GM13976 (cell line): Measurements from ENCODE around the gene IL10.

ENCODE experiments used
- DNase-seq: peaks from one replicate; pipeline ENCODE4 v3.0.0; 2012; ENCODE audit warnings: low spot score
- in situ Hi-C: fragments of 300-500 bp; cut with MboI; formaldehyde crosslinking; loops from one replicate; pipeline ENCODE4 v1.12.0; 2022; ENCODE audit warnings: low sequenced_read_pairs, mixed read lengths, inconsistent platforms; ENCODE audit not compliant: unreplicated experiment
- TF ChIP-seq, protein P1 (sequence below): IDR thresholded peaks from 2 replicates; pipeline ENCODE4 v1.5.1; 2012; ENCODE audit warnings: borderline replicate concordance, mild to moderate bottlenecking; ENCODE audit not compliant: insufficient read depth; ENCODE audit errors: extremely low read depth, missing control alignments, control extremely low read depth

The IL10 gene

GRCh38 chr1:206794294-206794908, 22.1 kb upstream of the IL10 start:
- no peak for DNase-seq
- in situ Hi-C loops, result no loop called here
- TF ChIP-seq, protein P1, sequence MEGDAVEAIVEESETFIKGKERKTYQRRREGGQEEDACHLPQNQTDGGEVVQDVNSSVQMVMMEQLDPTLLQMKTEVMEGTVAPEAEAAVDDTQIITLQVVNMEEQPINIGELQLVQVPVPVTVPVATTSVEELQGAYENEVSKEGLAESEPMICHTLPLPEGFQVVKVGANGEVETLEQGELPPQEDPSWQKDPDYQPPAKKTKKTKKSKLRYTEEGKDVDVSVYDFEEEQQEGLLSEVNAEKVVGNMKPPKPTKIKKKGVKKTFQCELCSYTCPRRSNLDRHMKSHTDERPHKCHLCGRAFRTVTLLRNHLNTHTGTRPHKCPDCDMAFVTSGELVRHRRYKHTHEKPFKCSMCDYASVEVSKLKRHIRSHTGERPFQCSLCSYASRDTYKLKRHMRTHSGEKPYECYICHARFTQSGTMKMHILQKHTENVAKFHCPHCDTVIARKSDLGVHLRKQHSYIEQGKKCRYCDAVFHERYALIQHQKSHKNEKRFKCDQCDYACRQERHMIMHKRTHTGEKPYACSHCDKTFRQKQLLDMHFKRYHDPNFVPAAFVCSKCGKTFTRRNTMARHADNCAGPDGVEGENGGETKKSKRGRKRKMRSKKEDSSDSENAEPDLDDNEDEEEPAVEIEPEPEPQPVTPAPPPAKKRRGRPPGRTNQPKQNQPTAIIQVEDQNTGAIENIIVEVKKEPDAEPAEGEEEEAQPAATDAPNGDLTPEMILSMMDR, result no peak

- TF ChIP-seq, protein P1, result no peak
- no peak for DNase-seq
- in situ Hi-C loops, result no loop called here
Observed at GRCh38 chr1:206793620-206794019, 21.3 kb upstream of the IL10 start.

DNA sequence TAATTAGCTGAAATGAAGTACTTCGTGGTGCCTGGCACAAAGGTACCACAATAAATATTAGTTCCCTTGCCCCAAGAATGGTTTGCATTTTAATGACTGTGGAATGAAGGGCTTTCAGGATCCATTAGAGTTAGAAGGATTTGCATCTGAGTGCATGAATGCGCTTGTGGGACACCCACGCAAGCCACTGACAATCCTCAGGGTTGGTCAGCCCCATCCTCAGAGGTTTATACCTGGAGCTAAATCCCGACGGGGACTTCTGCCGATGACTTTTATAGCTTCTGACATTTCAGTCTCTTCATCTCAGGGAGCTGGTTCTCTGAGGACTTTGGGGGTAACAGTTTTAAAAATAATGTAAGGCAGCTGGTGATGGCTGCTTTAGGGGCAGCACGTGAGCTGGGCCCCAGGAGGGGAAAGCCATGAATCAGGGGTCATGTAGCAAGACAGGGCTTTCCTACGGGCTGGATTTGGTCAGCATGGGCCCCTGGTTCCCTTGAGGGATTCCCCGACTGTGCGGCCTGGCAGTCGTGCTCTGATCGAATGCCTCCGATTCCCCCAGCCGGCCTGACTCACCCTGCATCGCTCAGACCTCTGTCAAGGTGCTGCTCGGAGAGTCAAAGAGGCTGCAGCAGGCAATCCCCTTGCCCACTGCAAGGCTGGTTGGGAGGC, 20.8 kb upstream of the IL10 start:
- TF ChIP-seq, protein P1, result no peak
- peak; percentile 49 for DNase-seq
- in situ Hi-C loops, result no loop called here

- DNase-seq, result peak; percentile 44
- in situ Hi-C loops, result no loop called here
- TF ChIP-seq, protein P1, result no peak
Observed at GRCh38 chr1:206790502-206791250, 18.4 kb upstream of the IL10 start.

- no peak for DNase-seq
- TF ChIP-seq, protein P1, result no peak
- in situ Hi-C loops, result no loop called here
Observed at GRCh38 chr1:206788487-206789050, 16.3 kb upstream of the IL10 start.

DNA sequence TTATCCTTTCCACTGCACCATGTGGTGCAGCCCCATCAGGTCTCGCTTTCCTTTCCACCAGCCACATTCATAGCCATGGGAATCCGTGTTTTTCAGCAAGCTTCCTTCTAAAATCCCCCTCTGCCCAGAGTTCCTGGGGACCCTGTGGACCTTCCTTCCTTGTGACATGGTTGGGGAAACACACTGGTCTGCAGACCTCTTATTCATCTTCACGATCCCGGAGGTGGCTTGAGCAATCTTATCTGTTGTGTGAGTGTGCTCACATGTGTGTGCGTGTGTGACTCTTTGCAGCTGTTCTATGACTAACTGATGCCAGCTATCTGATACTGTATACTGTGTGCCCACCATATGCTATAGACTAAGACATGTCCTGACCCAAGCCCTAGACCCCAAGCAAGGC, 15.6 kb upstream of the IL10 start:
- in situ Hi-C loops, result no loop called here
- no peak for DNase-seq
- TF ChIP-seq, protein P1, result no peak
